ENCODE measurements around the gene LPP.

- no peak for TF ChIP-seq CTCF (IDR thresholded peaks at IDR 0.05)
- no peak for TF ChIP-seq ZFX (IDR thresholded peaks at IDR 0.05; ENCODE audit: borderline replicate concordance)
Observed at GRCh38 chr3:188905547-188905946, 751.6 kb downstream of the LPP start.

Data from 22Rv1 (cell line).